Measurements from ENCODE around the gene CLIP4. TPM values are rescaled to one million over a fixed set of nuclear protein-coding genes. Genes with fewer than 3 reads are reported as not detected.

CLIP4 gene
- total and polyA plus RNA-seq, 10 donors = 4.1 to 68.8 (median 28.2) TPM

GRCh38 chr2:29117636-29118303 lies 2.6 kb downstream of the CLIP4 start:
- intact Hi-C loops (cut with DNase I; ENCODE audit: low total_unique reads) = no loop called here
- H3K36me3 ChIP-seq = peaks cover 0 to 12% (median 0%) of the 10 kb centered on the region in 6 donors

GRCh38 chr2:29119211-29119610 lies 4.0 kb downstream of the CLIP4 start:
- WGBS, 5 donors = 36 to 60% (median 45%) methylated on average over 4 of the region's 4 CpGs
- Histone ChIP-seq H3K4me1 (peaks cover 0 to 54% (median 24%) of the 10 kb centered on the region in 6 donors), H3K9me3 (peaks cover 0 to 14% (median 10%) of the 10 kb centered on the region in 8 donors), H3K4me3 (no peak overlapping the region), H3K27me3 (replicated peaks in 1 of 7) (peaks cover 0 to 19% (median 0%) of the 10 kb centered on the region in 7 donors), H3K36me3 (peaks cover 0 to 27% (median 0%) of the 10 kb centered on the region in 6 donors), H3K27ac (no peak overlapping the region)
- TF ChIP-seq POLR2AphosphoS5 (IDR thresholded peaks at IDR 0.05) (no peak), CTCF (IDR thresholded peaks at IDR 0.05 in 8 of 11, conservative IDR thresholded peaks at IDR 0.05 in 3 of 11) (no peak), POLR2A (IDR thresholded peaks at IDR 0.05) (no peak)
- intact Hi-C loops (cut with DNase I; ENCODE audit: low total_unique reads) = no loop called here
- no peak for DNase-seq

More at GRCh38 chr2:29117636-29118303, 2.6 kb downstream of the CLIP4 start:
- WGBS, 5 donors = 60 to 83% (median 79%) methylated on average over 2 of the region's 2 CpGs
- Histone ChIP-seq H3K4me3 (no peak overlapping the region), H3K4me1 (peaks cover 0 to 64% (median 27%) of the 10 kb centered on the region in 6 donors), H3K27ac (no peak overlapping the region), H3K9me3 (no peaks in the 10 kb centered on the region), H3K27me3 (replicated peaks in 1 of 7) (peaks cover 0 to 22% (median 0%) of the 10 kb centered on the region in 7 donors)
- TF ChIP-seq POLR2A (IDR thresholded peaks at IDR 0.05) (no peak), CTCF (IDR thresholded peaks at IDR 0.05 in 8 of 11, conservative IDR thresholded peaks at IDR 0.05 in 3 of 11) (no peak), POLR2AphosphoS5 (IDR thresholded peaks at IDR 0.05) (no peak)
- no peak for DNase-seq

- Histone ChIP-seq H3K4me3 (no peak overlapping the region), H3K27me3 (replicated peaks in 1 of 7) (peaks cover 0 to 5% (median 0%) of the 10 kb centered on the region in 7 donors), H3K4me1 (peaks cover 0 to 42% (median 16%) of the 10 kb centered on the region in 6 donors), H3K27ac (no peak overlapping the region), H3K36me3 (peaks cover 0 to 40% (median 0%) of the 10 kb centered on the region in 6 donors), H3K9me3 (peaks cover 0 to 24% (median 17%) of the 10 kb centered on the region in 8 donors)
- 88 to 98% (median 93%) methylated on average over 2 of the region's 2 CpGs for WGBS, 5 donors
- TF ChIP-seq POLR2AphosphoS5 (IDR thresholded peaks at IDR 0.05) (no peak), CTCF (IDR thresholded peaks at IDR 0.05 in 8 of 11, conservative IDR thresholded peaks at IDR 0.05 in 3 of 11) (no peak)
- intact Hi-C loops (cut with DNase I; ENCODE audit: low total_unique reads) = no loop called here
- DNase-seq = no peak
Observed at GRCh38 chr2:29120846-29121245, 5.6 kb downstream of the CLIP4 start.

GRCh38 chr2:29123617-29124349 lies 8.6 kb downstream of the CLIP4 start:
- Histone ChIP-seq H3K27me3 (replicated peaks in 1 of 7) (no peaks in the 10 kb centered on the region), H3K9me3 (peaks cover 0 to 24% (median 17%) of the 10 kb centered on the region in 8 donors), H3K4me1 (peaks cover 0 to 15% (median 0%) of the 10 kb centered on the region in 6 donors), H3K27ac (no peak overlapping the region), H3K4me3 (no peak overlapping the region), H3K36me3 (peaks cover 0 to 40% (median 0%) of the 10 kb centered on the region in 6 donors)
- 89 to 96% (median 90%) methylated on average over 3 of the region's 3 CpGs for WGBS, 5 donors
- intact Hi-C loops (cut with DNase I; ENCODE audit: low total_unique reads) = no loop called here
- TF ChIP-seq POLR2A (IDR thresholded peaks at IDR 0.05) = no peak
- no peak for TF ChIP-seq CTCF (IDR thresholded peaks at IDR 0.05 in 8 of 11, conservative IDR thresholded peaks at IDR 0.05 in 3 of 11)
- TF ChIP-seq POLR2AphosphoS5 (IDR thresholded peaks at IDR 0.05) = no peak
- DNase-seq = no peak
